H1 (cell line): ENCODE measurements around the gene TBRG4. TPM values are rescaled to one million over a fixed set of nuclear protein-coding genes. Genes with fewer than 3 reads are reported as not detected.

Experiments used
- CTCF ChIA-PET: fragments of 300-600 bp; sonication (Branson Sonifier 250); formaldehyde crosslinking; loops from one replicate; lab custom pipeline; 2021; ENCODE audit not compliant: partially characterized antibody; lab: Charles Lee
- POLR2A ChIA-PET: fragments of 300-600 bp; sonication (Branson Sonifier 250); formaldehyde crosslinking; loops from one replicate; lab custom pipeline; 2021; ENCODE audit warnings: inconsistent platforms; ENCODE audit not compliant: partially characterized antibody; lab: Charles Lee
- DNase-seq, 2 experiments: peaks; one replicate each; pipeline versions ENCODE4 v3.0.0 to v3.0.0-alpha.2; 2010 to 2022; ENCODE audit warnings: low spot score in 2 of 2, low read depth in 1 of 2, mixed read lengths in 1 of 2
- FAIRE-seq: peaks from 2 replicates; lab custom pipeline; 2011; peaks lifted over from hg19 to GRCh38; lab: Jason Lieb, UNC
- H2AFZ ChIP-seq: 2 replicates; pipeline ENCODE4 v1.8.1; 2012; ENCODE audit warnings: low read length, inconsistent platforms
- H2AK5ac ChIP-seq: 2 replicates; pipeline ENCODE4 v1.6.1; 2013; ENCODE audit warnings: low read depth, low read length
- H2BK120ac ChIP-seq: replicated peaks from 2 replicates; pipeline ENCODE3; 2013; ENCODE audit warnings: low read depth, low read length, inconsistent platforms
- H2BK12ac ChIP-seq: 2 replicates; pipeline ENCODE4 v1.6.1; 2013; ENCODE audit warnings: low read depth, low read length
- H2BK15ac ChIP-seq: 2 replicates; pipeline ENCODE4 v1.6.1; 2013; ENCODE audit warnings: low read length
- H2BK20ac ChIP-seq: 2 replicates; pipeline ENCODE4 v1.6.1; 2013; ENCODE audit warnings: low read length
- H2BK5ac ChIP-seq: 2 replicates; pipeline ENCODE4 v1.6.1; 2013; ENCODE audit warnings: low read depth, low read length
- H3K14ac ChIP-seq: 2 replicates; pipeline ENCODE4 v1.6.1; 2013; ENCODE audit warnings: inconsistent platforms; ENCODE audit not compliant: insufficient read length
- H3K18ac ChIP-seq: 2 replicates; pipeline ENCODE4 v1.6.1; 2013; ENCODE audit warnings: low read length; ENCODE audit errors: extremely low read depth
- H3K23ac ChIP-seq: 2 replicates; pipeline ENCODE4 v1.6.1; 2013; ENCODE audit warnings: inconsistent platforms; ENCODE audit not compliant: insufficient read length
- H3K23me2 ChIP-seq: 2 replicates; pipeline ENCODE4 v1.6.1; 2013; ENCODE audit warnings: low read depth, low read length
- H3K27ac ChIP-seq: 2 replicates; pipeline ENCODE4 v1.6.1; 2011; ENCODE audit warnings: low read depth, low read length, inconsistent platforms
- H3K27me3 ChIP-seq, 4 experiments: replicated peaks in 1 of 4; 1 replicate in 1 of 4; 2 replicates in 3 of 4; pipeline versions ENCODE4 v1.6.1 to v1.8.1; 2011 to 2013; ENCODE audit warnings: low read length in 3 of 4, mild to moderate bottlenecking in 3 of 4, inconsistent platforms in 2 of 4, mixed read lengths in 2 of 4, moderate library complexity in 1 of 4; ENCODE audit not compliant: control insufficient read depth in 3 of 4, insufficient read depth in 3 of 4; ENCODE audit errors: extremely low read depth in 1 of 4
- H3K36me3 ChIP-seq, 4 experiments: 2 replicates each; pipeline versions ENCODE4 v1.6.1 to v1.8.1; 2011 to 2013; ENCODE audit warnings: mild to moderate bottlenecking in 4 of 4, low read length in 3 of 4, moderate library complexity in 2 of 4, control low read depth in 1 of 4, inconsistent platforms in 1 of 4; ENCODE audit not compliant: insufficient read depth in 4 of 4, control insufficient read depth in 2 of 4
- H3K4ac ChIP-seq: replicated peaks from 2 replicates; pipeline ENCODE3; 2013; ENCODE audit warnings: low read length, low read depth, mixed read lengths, inconsistent platforms; ENCODE audit not compliant: insufficient read length
- H3K4me1 ChIP-seq, 4 experiments: replicated peaks in 1 of 4; 1 replicate in 1 of 4; 2 replicates in 3 of 4; pipeline versions ENCODE4 v1.6.1 to v1.8.1; 2011 to 2013; ENCODE audit warnings: low read length in 3 of 4, inconsistent platforms in 2 of 4, mixed read lengths in 1 of 4; ENCODE audit not compliant: insufficient read depth in 4 of 4, control insufficient read depth in 3 of 4
- H3K4me2 ChIP-seq, 2 experiments: 2 replicates each; pipeline versions ENCODE4 v1.6.1 to v1.8.1; 2011 to 2013; ENCODE audit warnings: low read depth in 2 of 2, low read length in 2 of 2, control low read depth in 1 of 2, inconsistent platforms in 1 of 2, mild to moderate bottlenecking in 1 of 2; ENCODE audit not compliant: insufficient read depth in 1 of 2
- H3K4me3 ChIP-seq, 4 experiments: fragments of 200-600, 300-600 bp in 1 of 4; sonication (generic), shearing (Covaris generic), sonication (Bioruptor Twin) in 1 of 4; 2 replicates each; pipeline versions ENCODE4 v1.5.1 to v1.8.1; 2011 to 2016; ENCODE audit warnings: low read length in 4 of 4, low read depth in 3 of 4, control low read depth in 2 of 4, inconsistent platforms in 2 of 4, mild to moderate bottlenecking in 2 of 4, mixed read lengths in 1 of 4, moderate library complexity in 1 of 4; ENCODE audit not compliant: insufficient read depth in 2 of 4; ENCODE audit errors: extremely low read depth in 1 of 4
- H3K56ac ChIP-seq: replicated peaks from 2 replicates; pipeline ENCODE3; 2013; ENCODE audit warnings: low read depth, mild to moderate bottlenecking, mixed read lengths, low read length, inconsistent platforms; ENCODE audit not compliant: insufficient read length
- H3K79me1 ChIP-seq: 2 replicates; pipeline ENCODE4 v1.6.1; 2013; ENCODE audit warnings: low read depth, low read length, control low read depth
- H3K79me2 ChIP-seq, 2 experiments: 2 replicates each; pipeline versions ENCODE4 v1.6.1 to v1.8.1; 2012 to 2013; ENCODE audit warnings: low read length in 2 of 2, mild to moderate bottlenecking in 2 of 2, inconsistent platforms in 1 of 2; ENCODE audit not compliant: insufficient read depth in 2 of 2, control insufficient read depth in 1 of 2
- H3K9ac ChIP-seq, 4 experiments: replicated peaks in 1 of 4; 1 replicate in 1 of 4; 2 replicates in 3 of 4; pipeline versions ENCODE4 v1.6.1 to v1.8.1; 2011 to 2013; ENCODE audit warnings: low read depth in 3 of 4, low read length in 3 of 4, control low read depth in 2 of 4, mild to moderate bottlenecking in 2 of 4, moderate library complexity in 2 of 4, inconsistent platforms in 1 of 4; ENCODE audit errors: extremely low read depth in 1 of 4
- H3K9me3 ChIP-seq, 2 experiments: 2 replicates each; pipeline versions ENCODE4 v1.6.1 to v1.8.1; 2012 to 2013; ENCODE audit warnings: mild to moderate bottlenecking in 2 of 2, moderate library complexity in 2 of 2, control low read depth in 1 of 2, inconsistent platforms in 1 of 2, low read depth in 1 of 2, low read length in 1 of 2, mixed read lengths in 1 of 2; ENCODE audit not compliant: insufficient read depth in 2 of 2
- H4K20me1 ChIP-seq, 2 experiments: replicated peaks in 1 of 2; 2 replicates each; pipeline versions ENCODE3 to v1.8.1; 2011 to 2013; ENCODE audit warnings: inconsistent platforms in 2 of 2, low read length in 2 of 2, mild to moderate bottlenecking in 1 of 2; ENCODE audit not compliant: insufficient read depth in 2 of 2, control insufficient read depth in 1 of 2
- H4K5ac ChIP-seq: 2 replicates; pipeline ENCODE4 v1.6.1; 2013; ENCODE audit warnings: low read length, low read depth, mixed read lengths, inconsistent platforms; ENCODE audit not compliant: insufficient read length
- H4K8ac ChIP-seq: 2 replicates; pipeline ENCODE4 v1.8.0; 2013; ENCODE audit warnings: mild to moderate bottlenecking, moderate library complexity, low read length, inconsistent platforms; ENCODE audit not compliant: insufficient read depth; ENCODE audit errors: extremely low read depth
- H4K91ac ChIP-seq: replicated peaks from 2 replicates; pipeline ENCODE3; 2013; ENCODE audit warnings: low read length, mixed read lengths, inconsistent platforms; ENCODE audit not compliant: insufficient read length
- EGR1 ChIP-seq: IDR thresholded peaks from 2 replicates; pipeline ENCODE4 v1.6.1; 2011; ENCODE audit warnings: low read depth, low read length, borderline replicate concordance
- WGBS, 2 experiments: shearing (Covaris generic) in 1 of 2; methylation state at CpG; one replicate each; pipeline versions ENCODE4 v1.1.6 to v1.1.7; 2013 to 2015; ENCODE audit warnings: low lambda C conversion rate in 2 of 2, mixed read lengths in 2 of 2, inconsistent platforms in 1 of 2, low coverage in 1 of 2, missing lambda C conversion rate in 1 of 2; ENCODE audit not compliant: insufficient replicate concordance in 2 of 2, insufficient coverage in 1 of 2, insufficient read length in 1 of 2; ENCODE audit errors: extremely low coverage in 1 of 2, missing lambda C conversion rate in 1 of 2; 5-methylcytosine and 5-hydroxymethylcytosine counted together
- polyA plus RNA-seq, 7 experiments: library from polyadenylated mRNA; depleted of rRNA in 3 of 7; stranded (reverse) in 5 of 7; unstranded in 2 of 7; fragments of >200 nt in 5 of 7; fragments of 200-250 nt in 2 of 7; gene quantifications; 1 replicate in 5 of 7; 2 replicates in 1 of 7; 4 replicates in 1 of 7; pipeline versions ENCODE4 v1.2.1 to v1.2.3, GENCODE V29; 2011 to 2013; ENCODE audit warnings: missing spikeins in 2 of 7, mixed read lengths in 2 of 7
- total RNA-seq: library from RNA; stranded (reverse); fragmentation: NEBNext Ultra II Directional; extraction: Animal tissue kit (Norgen Biotek cat#: 25700); gene quantifications from 2 replicates; pipeline ENCODE4 v1.2.1, GENCODE V29; 2021

The TBRG4 gene
- total and polyA plus RNA-seq, 2 of the 8 experiments (the other 6 are each of a cell fraction or from before 2014, with no cell fraction given), result 110 to 137 TPM

DNA sequence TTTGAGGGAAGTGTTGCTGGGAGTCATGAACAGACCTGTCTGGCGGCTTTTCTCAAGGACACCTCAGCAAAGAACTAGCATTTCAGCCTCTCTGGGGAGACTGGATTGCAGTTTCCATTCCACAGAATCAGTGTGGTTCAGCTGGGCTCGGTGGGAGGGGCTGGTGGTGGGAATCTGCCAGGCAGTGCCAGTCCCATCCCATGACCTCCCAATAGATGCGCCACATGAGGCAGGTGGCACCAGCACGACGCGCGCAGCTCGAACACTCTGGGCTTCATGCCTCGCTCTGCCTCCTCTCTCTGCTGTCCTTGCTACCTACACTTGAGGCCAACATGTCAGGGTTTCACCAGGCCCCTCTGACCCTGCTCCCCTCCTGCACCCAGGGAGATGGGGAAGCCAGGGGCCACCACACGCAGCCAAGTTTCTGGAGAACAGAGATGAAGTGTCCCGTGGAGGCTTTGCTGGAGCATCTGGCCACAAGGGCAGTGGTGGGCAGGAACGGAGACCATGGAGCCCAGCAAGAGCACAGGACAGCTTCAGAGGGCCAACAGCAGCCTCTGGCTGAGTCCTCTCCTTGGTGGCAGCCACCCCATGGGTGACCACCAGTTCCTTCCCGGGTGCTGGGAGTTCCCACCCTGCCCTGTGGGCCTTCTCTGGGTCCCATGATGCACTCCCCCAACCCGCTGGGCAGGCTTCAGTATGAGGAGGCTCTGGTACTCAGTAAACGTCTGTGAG, 25.0 kb downstream of the TBRG4 start:
- Histone ChIP-seq H3K4me1 (peaks cover 0 to 7% (median 2%) of the 10 kb centered on the region in 4 experiments; a peak in 2 of 7 replicates), H2AK5ac (no peak overlapping the region), H3K9me3 (no peaks in the 10 kb centered on the region), H2BK20ac (no peak overlapping the region), H4K5ac (no peak overlapping the region), H3K79me2 (no peaks in the 10 kb centered on the region), H4K20me1 (peaks cover 0 to 3% of the 10 kb centered on the region in 2 experiments), H4K8ac (no peak overlapping the region; the same call in 1 of the 2 replicates), H3K4ac (no peak overlapping the region), H3K79me1 (no peaks in the 10 kb centered on the region), H3K23ac (no peak overlapping the region), H2BK5ac (no peak overlapping the region), H3K27me3 (peaks cover 0 to 15% (median 10%) of the 10 kb centered on the region in 4 experiments; a peak in 5 of 7 replicates), H3K4me3 (no peak overlapping the region), H2BK120ac (no peak overlapping the region), H3K18ac (no peak overlapping the region), H3K56ac (no peak overlapping the region), H2BK12ac (no peak overlapping the region), H3K9ac (no peak overlapping the region), H2AFZ (no peak overlapping the region), H2BK15ac (no peak overlapping the region), H3K14ac (no peak overlapping the region), H3K27ac (no peak overlapping the region), H4K91ac (no peak overlapping the region), H3K23me2 (peaks cover 2% of the 10 kb centered on the region; the same call in 1 of the 2 replicates), H3K36me3 (no peaks in the 10 kb centered on the region), H3K4me2 (no peak overlapping the region)
- TF ChIP-seq EGR1, result no peak
- 90% methylated on average over 14 of the region's 15 CpGs; no CpG with 5 or more reads in 1 of the 2 experiments for WGBS, 2 experiments
- no peak for DNase-seq
- POLR2A ChIA-PET, result interaction anchor here (1.5 kb wide), 1 partner anchor 19 kb away, joined by 5 read pairs; no protein-coding TSS in a partner anchor
- CTCF ChIA-PET, result interaction anchor here (0.9 to 1.5 kb wide), 8 partner anchors 13 to 121 kb away, joined by 3 to 5 read pairs (median 4); no protein-coding TSS in a partner anchor
- no peak for FAIRE-seq
